Fibroblast of lung (primary cell): ENCODE data around the gene MGP. TPM values are rescaled to one million over a fixed set of nuclear protein-coding genes. Genes with fewer than 3 reads are reported as not detected.

Experiments used
- DNase-seq, 2 donors: peaks; one replicate each; pipeline versions ENCODE4 v3.0.0 to v3.0.0-alpha.2; 2010; ENCODE audit warnings: low read depth in 2 of 2
- H2AFZ ChIP-seq: 2 replicates; pipeline ENCODE4 v1.5.1; 2012; ENCODE audit warnings: low read length, control low read depth, inconsistent platforms
- H3K27ac ChIP-seq: 2 replicates; pipeline ENCODE4 v1.5.1; 2011; ENCODE audit warnings: low read length, control low read depth; ENCODE audit not compliant: insufficient read depth
- H3K27me3 ChIP-seq: 2 replicates; pipeline ENCODE4 v1.5.1; 2011; ENCODE audit warnings: mild to moderate bottlenecking, low read length; ENCODE audit not compliant: control insufficient read depth, insufficient read depth
- H3K36me3 ChIP-seq: 2 replicates; pipeline ENCODE4 v1.5.1; 2011; ENCODE audit warnings: low read length; ENCODE audit not compliant: control insufficient read depth, insufficient read depth
- H3K4me1 ChIP-seq: 2 replicates; pipeline ENCODE4 v1.5.1; 2011; ENCODE audit warnings: low read length; ENCODE audit not compliant: control insufficient read depth, insufficient read depth; ENCODE audit errors: extremely low read depth
- H3K4me2 ChIP-seq: 2 replicates; pipeline ENCODE4 v1.5.1; 2011; ENCODE audit warnings: low read length, control low read depth; ENCODE audit not compliant: insufficient read depth; ENCODE audit errors: extremely low read depth
- H3K4me3 ChIP-seq, 4 experiments: fragments of 200-600 bp in 1 of 4; sonication (generic) in 1 of 4; replicated peaks in 1 of 4; 2 replicates each; pipeline ENCODE4 v1.5.1; 2011 to 2016; ENCODE audit warnings: low read length in 4 of 4, low read depth in 3 of 4, mild to moderate bottlenecking in 3 of 4, control low read depth in 2 of 4, inconsistent platforms in 1 of 4, mixed read lengths in 1 of 4; ENCODE audit not compliant: insufficient read depth in 1 of 4; ENCODE audit errors: control extremely low read depth in 1 of 4
- H3K79me2 ChIP-seq: 2 replicates; pipeline ENCODE4 v1.5.1; 2012; ENCODE audit warnings: mild to moderate bottlenecking, low read length, inconsistent platforms; ENCODE audit not compliant: control insufficient read depth, insufficient read depth
- H3K9ac ChIP-seq: 2 replicates; pipeline ENCODE4 v1.5.1; 2011; ENCODE audit warnings: mild to moderate bottlenecking, low read length, control low read depth; ENCODE audit not compliant: insufficient read depth
- H3K9me3 ChIP-seq: 2 replicates; pipeline ENCODE4 v1.5.1; 2012; ENCODE audit warnings: low read depth, low read length; ENCODE audit not compliant: control insufficient read depth, insufficient read depth
- H4K20me1 ChIP-seq: 2 replicates; pipeline ENCODE4 v1.5.1; 2011; ENCODE audit warnings: low read length; ENCODE audit not compliant: control insufficient read depth, insufficient read depth; ENCODE audit errors: extremely low read depth
- CTCF ChIP-seq, 2 donors: IDR thresholded peaks in 1 of 2; conservative IDR thresholded peaks in 1 of 2; 1 replicate in 1 of 2; 2 replicates in 1 of 2; pipeline ENCODE4 v1.5.1; 2011 to 2012; ENCODE audit warnings: low read length in 2 of 2, control low read depth in 1 of 2, inconsistent platforms in 1 of 2, low read depth in 1 of 2, mild to moderate bottlenecking in 1 of 2
- EZH2 ChIP-seq: IDR thresholded peaks from 2 replicates; pipeline ENCODE4 v1.5.1; 2012; ENCODE audit warnings: low read length, control low read depth, mild to moderate bottlenecking; ENCODE audit errors: missing control alignments
- polyA plus RNA-seq, 2 donors: library from polyadenylated mRNA; depleted of rRNA in 1 of 2; stranded (reverse) in 1 of 2; unstranded in 1 of 2; fragments of >200 nt; gene quantifications; 2 replicates each; pipeline ENCODE4 v1.2.1, GENCODE V29; 2011 to 2012; ENCODE audit warnings: missing spikeins in 1 of 2
- total RNA-seq: library from RNA; depleted of rRNA; stranded (reverse); fragments of >200 nt; gene quantifications from 2 replicates; pipeline ENCODE4 v1.2.1, GENCODE V29; 2014

The MGP gene
- total and polyA plus RNA-seq, 2 donors (not counting 1 experiment from before 2014, with no cell fraction given): 2.0 to 15.9 TPM

- TF ChIP-seq EZH2: no peak
- TF ChIP-seq CTCF (conservative IDR thresholded peaks at IDR 0.05 in 1 of 2, IDR thresholded peaks at IDR 0.05 in 1 of 2; ENCODE audit: low read depth in 1 of 2, low read length in 2 of 2): no peak
- Histone ChIP-seq H3K36me3 (no peaks in the 10 kb centered on the region), H3K9me3 (no peaks in the 10 kb centered on the region), H3K4me1 (peaks cover 2% of the 10 kb centered on the region), H3K4me2 (no peak overlapping the region), H3K27me3 (no peaks in the 10 kb centered on the region), H4K20me1 (no peaks in the 10 kb centered on the region), H3K9ac (no peak overlapping the region), H3K4me3 (no peak overlapping the region), H2AFZ (no peak overlapping the region), H3K27ac (no peak overlapping the region), H3K79me2 (no peaks in the 10 kb centered on the region)
- DNase-seq: no peak
Measured at GRCh38 chr12:14923944-14924343, 38.3 kb upstream of the MGP start.

GRCh38 chr12:14921218-14921617, 35.6 kb upstream of the MGP start:
- Histone ChIP-seq H3K4me2 (no peak overlapping the region), H4K20me1 (no peaks in the 10 kb centered on the region), H3K27ac (no peak overlapping the region), H3K9me3 (no peaks in the 10 kb centered on the region), H3K9ac (no peak overlapping the region), H3K36me3 (no peaks in the 10 kb centered on the region), H2AFZ (no peak overlapping the region), H3K4me3 (no peak overlapping the region), H3K27me3 (no peaks in the 10 kb centered on the region), H3K79me2 (no peaks in the 10 kb centered on the region), H3K4me1 (no peaks in the 10 kb centered on the region)
- TF ChIP-seq EZH2: no peak
- no peak for TF ChIP-seq CTCF (conservative IDR thresholded peaks at IDR 0.05 in 1 of 2, IDR thresholded peaks at IDR 0.05 in 1 of 2; ENCODE audit: low read depth in 1 of 2, low read length in 2 of 2)
- DNase-seq: no peak

- Histone ChIP-seq H3K4me2 (no peak overlapping the region), H4K20me1 (no peaks in the 10 kb centered on the region), H3K27ac (no peak overlapping the region), H3K36me3 (no peaks in the 10 kb centered on the region), H3K4me1 (no peaks in the 10 kb centered on the region), H2AFZ (no peak overlapping the region), H3K4me3 (no peak overlapping the region), H3K9me3 (no peaks in the 10 kb centered on the region), H3K27me3 (no peaks in the 10 kb centered on the region), H3K79me2 (no peaks in the 10 kb centered on the region), H3K9ac (no peak overlapping the region)
- DNase-seq: no peak
- TF ChIP-seq EZH2: no peak
- no peak for TF ChIP-seq CTCF (conservative IDR thresholded peaks at IDR 0.05 in 1 of 2, IDR thresholded peaks at IDR 0.05 in 1 of 2; ENCODE audit: low read depth in 1 of 2, low read length in 2 of 2)
Measured at GRCh38 chr12:14920475-14921126, 34.9 kb upstream of the MGP start.
